ENCODE data around the gene CABP7. TPM values are rescaled to one million over a fixed set of nuclear protein-coding genes. Genes with fewer than 3 reads are reported as not detected.
"Not testable (repeated sequence)": the region's sequence is repeated elsewhere in the genome, so short reads cannot be mapped to it uniquely, and the experiment has no call there.

The CABP7 gene
- total and polyA plus RNA-seq, 2 experiments from 2014 or later, result 0.06 to 0.24 TPM

- TF ChIP-seq ZNF462 (CRISPR knock-in tag; IDR thresholded peaks at IDR 0.05) (no peak), EZH2phosphoT487 (IDR thresholded peaks at IDR 0.05; ENCODE audit: unreplicated experiment) (no peak), ETS1 (IDR thresholded peaks at IDR 0.05) (no peak), CREB1 (CRISPR knock-in tag; IDR thresholded peaks at IDR 0.05; ENCODE audit: low read depth) (no peak), STAT1 (IDR thresholded peaks at IDR 0.05; ENCODE audit: unreplicated experiment) (no peak)
Measured at GRCh38 chr22:29753808-29754657, 34.2 kb downstream of the CABP7 start (continued).

- not testable (repeated sequence) for H3K9me3 Mint-ChIP-seq
Measured at GRCh38 chr22:29754658-29755395, 35.0 kb downstream of the CABP7 start.

More at GRCh38 chr22:29754658-29755395, 35.0 kb downstream of the CABP7 start:
- H3K4me1 Mint-ChIP-seq; H3K4me2 ChIP-seq; H3K27ac ChIP-seq (ENCODE audit: low read depth); H3K27me3 Mint-ChIP-seq (ENCODE audit: insufficient read depth, low read depth, poor library complexity); H3K4me1 ChIP-seq (ENCODE audit: insufficient read depth); H3K4me3 Mint-ChIP-seq; H3K4me3 ChIP-seq; H3K27me3 ChIP-seq (ENCODE audit: insufficient read depth); H2AFZ ChIP-seq; H4K20me1 ChIP-seq (replicated peaks; ENCODE audit: insufficient read depth); H3K9me2 ChIP-seq (ENCODE audit: insufficient read depth); ATAC-seq; H3K79me2 ChIP-seq (replicated peaks; ENCODE audit: insufficient read depth); H3K27ac Mint-ChIP-seq; DNase-seq (ENCODE audit: low spot score); H3K36me3 Mint-ChIP-seq (ENCODE audit: low read depth); H3K36me3 ChIP-seq (ENCODE audit: insufficient read depth); H3F3A ChIP-seq (replicated peaks; ENCODE audit: low read depth): not testable (repeated sequence)
